Fibroblast of lung (primary cell): ENCODE measurements around the gene SBK3. TPM values are rescaled to one million over a fixed set of nuclear protein-coding genes. Genes with fewer than 3 reads are reported as not detected.

Source experiments
- DNase-seq, 2 donors: peaks; one replicate each; pipeline versions ENCODE4 v3.0.0 to v3.0.0-alpha.2; 2010; ENCODE audit warnings: low read depth in 2 of 2
- H2AFZ ChIP-seq: 2 replicates; pipeline ENCODE4 v1.5.1; 2012; ENCODE audit warnings: low read length, control low read depth, inconsistent platforms
- H3K27ac ChIP-seq: 2 replicates; pipeline ENCODE4 v1.5.1; 2011; ENCODE audit warnings: low read length, control low read depth; ENCODE audit not compliant: insufficient read depth
- H3K27me3 ChIP-seq: 2 replicates; pipeline ENCODE4 v1.5.1; 2011; ENCODE audit warnings: mild to moderate bottlenecking, low read length; ENCODE audit not compliant: control insufficient read depth, insufficient read depth
- H3K36me3 ChIP-seq: 2 replicates; pipeline ENCODE4 v1.5.1; 2011; ENCODE audit warnings: low read length; ENCODE audit not compliant: control insufficient read depth, insufficient read depth
- H3K4me1 ChIP-seq: 2 replicates; pipeline ENCODE4 v1.5.1; 2011; ENCODE audit warnings: low read length; ENCODE audit not compliant: control insufficient read depth, insufficient read depth; ENCODE audit errors: extremely low read depth
- H3K4me2 ChIP-seq: 2 replicates; pipeline ENCODE4 v1.5.1; 2011; ENCODE audit warnings: low read length, control low read depth; ENCODE audit not compliant: insufficient read depth; ENCODE audit errors: extremely low read depth
- H3K4me3 ChIP-seq, 4 experiments: fragments of 200-600 bp in 1 of 4; sonication (generic) in 1 of 4; replicated peaks in 1 of 4; 2 replicates each; pipeline ENCODE4 v1.5.1; 2011 to 2016; ENCODE audit warnings: low read length in 4 of 4, low read depth in 3 of 4, mild to moderate bottlenecking in 3 of 4, control low read depth in 2 of 4, inconsistent platforms in 1 of 4, mixed read lengths in 1 of 4; ENCODE audit not compliant: insufficient read depth in 1 of 4; ENCODE audit errors: control extremely low read depth in 1 of 4
- H3K79me2 ChIP-seq: 2 replicates; pipeline ENCODE4 v1.5.1; 2012; ENCODE audit warnings: mild to moderate bottlenecking, low read length, inconsistent platforms; ENCODE audit not compliant: control insufficient read depth, insufficient read depth
- H3K9ac ChIP-seq: 2 replicates; pipeline ENCODE4 v1.5.1; 2011; ENCODE audit warnings: mild to moderate bottlenecking, low read length, control low read depth; ENCODE audit not compliant: insufficient read depth
- H3K9me3 ChIP-seq: 2 replicates; pipeline ENCODE4 v1.5.1; 2012; ENCODE audit warnings: low read depth, low read length; ENCODE audit not compliant: control insufficient read depth, insufficient read depth
- H4K20me1 ChIP-seq: 2 replicates; pipeline ENCODE4 v1.5.1; 2011; ENCODE audit warnings: low read length; ENCODE audit not compliant: control insufficient read depth, insufficient read depth; ENCODE audit errors: extremely low read depth
- EZH2 ChIP-seq: IDR thresholded peaks from 2 replicates; pipeline ENCODE4 v1.5.1; 2012; ENCODE audit warnings: low read length, control low read depth, mild to moderate bottlenecking; ENCODE audit errors: missing control alignments
- polyA plus RNA-seq, 2 donors: library from polyadenylated mRNA; depleted of rRNA in 1 of 2; stranded (reverse) in 1 of 2; unstranded in 1 of 2; fragments of >200 nt; gene quantifications; 2 replicates each; pipeline ENCODE4 v1.2.1, GENCODE V29; 2011 to 2012; ENCODE audit warnings: missing spikeins in 1 of 2
- total RNA-seq: library from RNA; depleted of rRNA; stranded (reverse); fragments of >200 nt; gene quantifications from 2 replicates; pipeline ENCODE4 v1.2.1, GENCODE V29; 2014
- TF ChIP-seq, protein P1 (sequence below), 2 donors: IDR thresholded peaks in 1 of 2; conservative IDR thresholded peaks in 1 of 2; 1 replicate in 1 of 2; 2 replicates in 1 of 2; pipeline ENCODE4 v1.5.1; 2011 to 2012; ENCODE audit warnings: low read length in 2 of 2, control low read depth in 1 of 2, inconsistent platforms in 1 of 2, low read depth in 1 of 2, mild to moderate bottlenecking in 1 of 2

SBK3 gene
- total and polyA plus RNA-seq, 2 donors (not counting 1 experiment from before 2014, with no cell fraction given) = 0.66 TPM; not detected in 1

DNA sequence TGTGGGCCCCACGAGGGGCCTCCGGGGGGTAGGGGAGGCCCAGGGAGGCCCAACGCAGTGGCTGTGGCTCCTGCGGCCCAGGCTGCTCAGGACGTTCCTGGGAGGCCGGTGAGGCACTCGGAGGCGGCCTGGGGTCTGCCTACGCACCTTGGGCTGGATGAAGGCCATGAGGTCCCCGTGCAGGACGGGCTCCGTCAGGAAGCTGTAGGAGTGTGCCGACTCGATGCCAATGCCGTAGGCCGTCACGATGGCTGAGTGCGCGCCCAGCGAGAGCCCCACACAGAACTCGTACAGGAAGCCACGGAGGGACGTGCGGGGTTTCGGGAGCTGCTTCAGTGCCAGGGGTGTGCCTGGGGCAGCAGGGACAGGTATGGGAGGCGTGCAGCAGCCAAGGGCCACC, 14.3 kb downstream of the SBK3 start:
- no peaks in the 10 kb centered on the region for H3K79me2 ChIP-seq
- H3K4me1 ChIP-seq = peaks cover 3% of the 10 kb centered on the region
- H3K36me3 ChIP-seq = no peaks in the 10 kb centered on the region
- H3K9ac ChIP-seq = no peak overlapping the region
- no peak overlapping the region for H2AFZ ChIP-seq
- no peak overlapping the region for H3K4me2 ChIP-seq
- TF ChIP-seq EZH2 = no peak
- TF ChIP-seq, protein P1, sequence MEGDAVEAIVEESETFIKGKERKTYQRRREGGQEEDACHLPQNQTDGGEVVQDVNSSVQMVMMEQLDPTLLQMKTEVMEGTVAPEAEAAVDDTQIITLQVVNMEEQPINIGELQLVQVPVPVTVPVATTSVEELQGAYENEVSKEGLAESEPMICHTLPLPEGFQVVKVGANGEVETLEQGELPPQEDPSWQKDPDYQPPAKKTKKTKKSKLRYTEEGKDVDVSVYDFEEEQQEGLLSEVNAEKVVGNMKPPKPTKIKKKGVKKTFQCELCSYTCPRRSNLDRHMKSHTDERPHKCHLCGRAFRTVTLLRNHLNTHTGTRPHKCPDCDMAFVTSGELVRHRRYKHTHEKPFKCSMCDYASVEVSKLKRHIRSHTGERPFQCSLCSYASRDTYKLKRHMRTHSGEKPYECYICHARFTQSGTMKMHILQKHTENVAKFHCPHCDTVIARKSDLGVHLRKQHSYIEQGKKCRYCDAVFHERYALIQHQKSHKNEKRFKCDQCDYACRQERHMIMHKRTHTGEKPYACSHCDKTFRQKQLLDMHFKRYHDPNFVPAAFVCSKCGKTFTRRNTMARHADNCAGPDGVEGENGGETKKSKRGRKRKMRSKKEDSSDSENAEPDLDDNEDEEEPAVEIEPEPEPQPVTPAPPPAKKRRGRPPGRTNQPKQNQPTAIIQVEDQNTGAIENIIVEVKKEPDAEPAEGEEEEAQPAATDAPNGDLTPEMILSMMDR (conservative IDR thresholded peaks at IDR 0.05 in 1 of 2, IDR thresholded peaks at IDR 0.05 in 1 of 2; ENCODE audit: low read depth in 1 of 2, low read length in 2 of 2) = no peak
- no peak overlapping the region for H3K4me3 ChIP-seq
- H3K9me3 ChIP-seq = no peaks in the 10 kb centered on the region
- H4K20me1 ChIP-seq = no peaks in the 10 kb centered on the region
- no peaks in the 10 kb centered on the region for H3K27me3 ChIP-seq
- H3K27ac ChIP-seq = no peak overlapping the region
- DNase-seq = no peak

DNA sequence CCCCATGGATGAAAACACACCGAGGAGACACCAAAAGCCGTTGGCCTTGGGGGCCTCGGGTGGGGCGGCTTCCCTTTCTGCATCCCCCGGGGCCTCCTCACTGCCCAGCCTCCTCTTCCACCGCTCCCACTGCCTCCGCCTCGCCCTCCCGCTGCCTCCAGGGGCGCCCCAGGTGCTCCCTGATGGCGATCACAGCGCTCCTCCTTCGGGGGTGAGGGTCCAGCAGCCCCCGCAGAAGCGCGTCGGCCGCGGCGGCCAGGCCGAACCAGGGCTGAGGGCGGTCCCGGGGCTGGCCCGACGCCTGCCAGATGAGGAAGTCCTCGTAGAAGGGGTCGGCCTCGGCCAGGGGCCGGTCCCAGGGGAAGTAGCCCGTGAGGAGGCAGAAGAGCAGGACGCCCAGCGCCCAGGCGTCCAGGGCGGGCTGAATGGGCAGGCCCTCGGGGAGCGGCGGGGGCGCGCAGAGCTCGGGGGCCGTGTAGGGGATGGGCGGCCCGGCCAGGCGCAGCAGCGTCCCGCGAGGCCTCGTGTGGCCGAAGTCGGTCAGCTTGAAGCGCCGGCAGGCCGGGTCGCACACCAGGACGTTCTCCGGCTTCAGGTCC, 15.6 kb downstream of the SBK3 start:
- no peaks in the 10 kb centered on the region for H3K27me3 ChIP-seq
- H2AFZ ChIP-seq = no peak overlapping the region
- no peaks in the 10 kb centered on the region for H3K9me3 ChIP-seq
- H3K4me2 ChIP-seq = no peak overlapping the region
- H3K9ac ChIP-seq = no peak overlapping the region
- H4K20me1 ChIP-seq = no peaks in the 10 kb centered on the region
- no peaks in the 10 kb centered on the region for H3K79me2 ChIP-seq
- no peak overlapping the region for H3K27ac ChIP-seq
- H3K4me3 ChIP-seq = no peak overlapping the region
- H3K36me3 ChIP-seq = no peaks in the 10 kb centered on the region
- peaks cover 5% of the 10 kb centered on the region for H3K4me1 ChIP-seq
- TF ChIP-seq, protein P1 (conservative IDR thresholded peaks at IDR 0.05 in 1 of 2, IDR thresholded peaks at IDR 0.05 in 1 of 2; ENCODE audit: low read depth in 1 of 2, low read length in 2 of 2) = no peak
- TF ChIP-seq EZH2 = no peak
- no peak for DNase-seq

DNA sequence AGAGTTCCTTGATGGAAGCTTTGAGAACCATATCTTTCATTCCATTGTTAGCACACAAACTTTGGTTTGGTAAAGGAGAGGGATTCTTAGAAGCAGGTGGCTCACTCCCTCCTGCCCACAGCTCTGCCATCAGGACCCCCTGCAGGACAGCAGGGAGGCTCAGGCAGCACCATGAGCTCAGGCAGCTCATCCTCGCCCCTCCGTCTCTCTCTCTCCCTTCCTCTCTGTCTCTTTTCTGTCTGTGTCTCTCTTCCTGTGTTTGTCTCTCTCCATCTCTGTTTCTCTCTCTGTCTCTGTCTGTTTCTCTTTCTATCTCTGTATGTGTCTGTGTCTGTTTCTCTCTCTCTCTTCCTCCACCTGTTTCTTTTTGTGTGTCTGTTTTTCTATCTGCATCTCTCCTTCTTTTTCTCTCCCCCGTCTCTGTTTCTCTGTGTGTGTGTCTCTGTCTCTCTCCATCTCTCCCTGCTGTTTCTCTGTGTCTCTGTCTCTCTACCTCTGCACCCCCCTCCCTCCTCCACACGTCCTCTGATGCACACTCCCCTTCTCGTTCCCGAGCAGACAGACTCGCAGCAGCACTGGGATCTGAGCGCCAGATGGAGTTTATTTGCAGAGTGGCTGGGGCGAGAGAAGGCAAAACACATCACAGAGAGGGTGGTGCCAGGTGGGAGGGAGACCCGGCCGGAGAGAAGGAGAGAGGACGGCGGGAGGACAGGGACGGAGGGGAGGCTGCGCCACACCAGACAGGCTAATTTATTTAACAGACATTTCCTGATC, 17.1 kb downstream of the SBK3 start:
- peak in 1 of 2 donors; percentile 20 for DNase-seq
- H3K79me2 ChIP-seq = no peaks in the 10 kb centered on the region
- H3K4me1 ChIP-seq = peaks cover 5% of the 10 kb centered on the region
- no peak overlapping the region for H3K4me3 ChIP-seq
- no peaks in the 10 kb centered on the region for H3K36me3 ChIP-seq
- no peak for TF ChIP-seq EZH2
- TF ChIP-seq, protein P1 (conservative IDR thresholded peaks at IDR 0.05 in 1 of 2, IDR thresholded peaks at IDR 0.05 in 1 of 2; ENCODE audit: low read depth in 1 of 2, low read length in 2 of 2) = no peak
- H3K27me3 ChIP-seq = no peaks in the 10 kb centered on the region
- H3K4me2 ChIP-seq = peak overlapping the region; percentile 44
- peak overlapping the region; percentile 16 for H3K9ac ChIP-seq
- H3K27ac ChIP-seq = no peak overlapping the region
- no peak overlapping the region for H2AFZ ChIP-seq
- H4K20me1 ChIP-seq = no peaks in the 10 kb centered on the region
- no peaks in the 10 kb centered on the region for H3K9me3 ChIP-seq
